ENCODE data around the gene MOB1A. TPM values are rescaled to one million over a fixed set of nuclear protein-coding genes. Genes with fewer than 3 reads are reported as not detected.

Gene MOB1A
- total RNA-seq, 1 donor from 2014 or later, result 60.5 TPM

DNA sequence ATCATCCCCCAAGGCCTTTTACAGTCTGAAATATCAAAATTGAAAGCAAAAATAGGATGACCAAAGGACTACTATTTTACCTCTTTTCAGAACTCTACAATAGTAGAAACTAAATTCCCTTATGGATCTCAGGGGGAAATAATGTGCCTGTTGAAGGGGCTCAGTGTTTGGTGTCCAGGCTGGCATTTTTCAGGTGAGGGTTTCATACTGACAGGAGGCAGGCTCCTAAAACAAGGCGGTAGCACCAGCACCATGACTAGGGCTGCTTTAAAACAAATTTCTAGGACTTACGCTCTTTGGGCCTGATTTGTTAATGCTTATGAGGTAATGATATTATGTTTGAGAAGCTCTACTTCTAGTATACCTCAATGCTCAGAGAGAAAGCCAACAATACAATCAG, 25.7 kb downstream of the MOB1A start:
- H3K27ac Mint-ChIP-seq (ENCODE audit: unreplicated experiment), result no peak overlapping the region
- peaks cover 3% of the 10 kb centered on the region for H3K27me3 Mint-ChIP-seq (ENCODE audit: unreplicated experiment)
- H3K9me3 Mint-ChIP-seq (ENCODE audit: unreplicated experiment), result peaks cover 3% of the 10 kb centered on the region
- TF ChIP-seq, protein P1, sequence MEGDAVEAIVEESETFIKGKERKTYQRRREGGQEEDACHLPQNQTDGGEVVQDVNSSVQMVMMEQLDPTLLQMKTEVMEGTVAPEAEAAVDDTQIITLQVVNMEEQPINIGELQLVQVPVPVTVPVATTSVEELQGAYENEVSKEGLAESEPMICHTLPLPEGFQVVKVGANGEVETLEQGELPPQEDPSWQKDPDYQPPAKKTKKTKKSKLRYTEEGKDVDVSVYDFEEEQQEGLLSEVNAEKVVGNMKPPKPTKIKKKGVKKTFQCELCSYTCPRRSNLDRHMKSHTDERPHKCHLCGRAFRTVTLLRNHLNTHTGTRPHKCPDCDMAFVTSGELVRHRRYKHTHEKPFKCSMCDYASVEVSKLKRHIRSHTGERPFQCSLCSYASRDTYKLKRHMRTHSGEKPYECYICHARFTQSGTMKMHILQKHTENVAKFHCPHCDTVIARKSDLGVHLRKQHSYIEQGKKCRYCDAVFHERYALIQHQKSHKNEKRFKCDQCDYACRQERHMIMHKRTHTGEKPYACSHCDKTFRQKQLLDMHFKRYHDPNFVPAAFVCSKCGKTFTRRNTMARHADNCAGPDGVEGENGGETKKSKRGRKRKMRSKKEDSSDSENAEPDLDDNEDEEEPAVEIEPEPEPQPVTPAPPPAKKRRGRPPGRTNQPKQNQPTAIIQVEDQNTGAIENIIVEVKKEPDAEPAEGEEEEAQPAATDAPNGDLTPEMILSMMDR (IDR thresholded peaks at IDR 0.05; ENCODE audit: partially characterized antibody, unreplicated experiment), result no peak
- no peaks in the 10 kb centered on the region for H3K36me3 Mint-ChIP-seq (ENCODE audit: unreplicated experiment)
- H3K4me1 Mint-ChIP-seq (ENCODE audit: low read depth, unreplicated experiment), result no peaks in the 10 kb centered on the region
- no peak for DNase-seq
- no peak overlapping the region for H3K4me3 Mint-ChIP-seq (ENCODE audit: unreplicated experiment)

DNA sequence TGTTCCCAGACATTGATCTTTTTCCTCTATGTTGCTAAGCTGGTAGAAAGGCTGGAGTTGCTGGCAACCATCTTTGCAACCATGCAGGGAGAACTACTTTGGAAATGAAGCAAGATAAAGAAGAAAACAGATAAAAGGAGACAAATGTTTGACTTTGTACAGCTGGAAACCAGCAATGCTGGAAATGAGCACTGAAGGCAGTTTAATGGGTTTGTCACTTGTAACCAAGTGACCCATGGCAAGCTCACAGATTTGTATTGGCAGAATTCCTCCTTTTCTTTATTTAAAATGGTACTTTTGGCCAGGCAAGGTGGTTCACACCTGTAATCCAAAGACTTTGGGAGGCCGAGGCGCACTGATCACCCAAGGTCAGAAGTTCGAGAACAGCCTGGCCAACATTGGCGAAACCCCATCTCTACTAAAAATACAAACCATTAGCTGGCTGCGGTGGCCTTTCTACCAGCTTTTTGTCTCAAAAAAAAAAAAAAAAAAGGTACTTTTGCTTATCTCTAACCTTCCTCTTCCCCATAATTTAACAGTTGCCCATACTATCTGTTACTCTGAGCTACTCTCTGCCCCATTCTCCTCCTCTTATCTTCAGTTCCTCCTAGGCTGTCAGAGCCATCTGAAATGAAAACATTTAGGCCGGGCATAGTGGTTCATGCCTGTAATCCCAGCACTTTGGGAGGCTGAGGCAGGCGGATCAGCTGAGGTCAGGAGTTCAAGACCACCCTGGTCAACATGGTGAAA, 28.9 kb downstream of the MOB1A start:
- Mint-ChIP-seq H3K9me3 (ENCODE audit: unreplicated experiment) (peaks cover 5% of the 10 kb centered on the region), H3K27ac (ENCODE audit: unreplicated experiment) (no peak overlapping the region), H3K4me1 (ENCODE audit: low read depth, unreplicated experiment) (no peaks in the 10 kb centered on the region), H3K4me3 (ENCODE audit: unreplicated experiment) (peak overlapping the region; percentile 25), H3K27me3 (ENCODE audit: unreplicated experiment) (peaks cover 7% of the 10 kb centered on the region), H3K36me3 (ENCODE audit: unreplicated experiment) (no peaks in the 10 kb centered on the region)
- TF ChIP-seq, protein P1 (IDR thresholded peaks at IDR 0.05; ENCODE audit: partially characterized antibody, unreplicated experiment), result no peak
- DNase-seq, result no peak

DNA sequence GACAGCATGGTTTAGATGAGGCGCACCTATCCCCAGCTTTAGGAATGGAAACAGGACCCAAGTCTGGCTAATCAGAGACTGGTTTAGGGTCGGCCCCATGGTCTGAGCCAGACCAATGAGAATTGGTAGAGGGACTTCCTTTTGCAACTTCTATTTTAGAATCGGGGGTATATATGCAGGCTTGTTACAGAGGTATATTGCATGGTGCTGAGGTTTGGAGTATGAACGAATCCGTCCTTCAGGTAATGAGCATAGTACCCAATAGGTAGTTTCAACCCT, 29.5 kb downstream of the MOB1A start:
- Mint-ChIP-seq H3K4me1 (ENCODE audit: low read depth, unreplicated experiment) (no peaks in the 10 kb centered on the region), H3K27me3 (ENCODE audit: unreplicated experiment) (peaks cover 7% of the 10 kb centered on the region), H3K4me3 (ENCODE audit: unreplicated experiment) (no peak overlapping the region), H3K36me3 (ENCODE audit: unreplicated experiment) (no peaks in the 10 kb centered on the region), H3K27ac (ENCODE audit: unreplicated experiment) (no peak overlapping the region), H3K9me3 (ENCODE audit: unreplicated experiment) (peaks cover 5% of the 10 kb centered on the region)
- TF ChIP-seq, protein P1 (IDR thresholded peaks at IDR 0.05; ENCODE audit: partially characterized antibody, unreplicated experiment), result no peak
- DNase-seq, result no peak

- DNase-seq, result no peak
- TF ChIP-seq, protein P1 (IDR thresholded peaks at IDR 0.05; ENCODE audit: partially characterized antibody, unreplicated experiment), result no peak
- Mint-ChIP-seq H3K4me3 (ENCODE audit: unreplicated experiment) (no peak overlapping the region), H3K9me3 (ENCODE audit: unreplicated experiment) (peaks cover 5% of the 10 kb centered on the region), H3K27ac (ENCODE audit: unreplicated experiment) (no peak overlapping the region), H3K4me1 (ENCODE audit: low read depth, unreplicated experiment) (no peaks in the 10 kb centered on the region), H3K36me3 (ENCODE audit: unreplicated experiment) (no peaks in the 10 kb centered on the region), H3K27me3 (ENCODE audit: unreplicated experiment) (peaks cover 7% of the 10 kb centered on the region)
Measured at GRCh38 chr2:74148457-74149246, 30.0 kb downstream of the MOB1A start.
